HG02884 (cell line): ENCODE results near the gene DLGAP1.

Experiments used
- ATAC-seq: cut with Tn5 transposase; IDR thresholded peaks from one replicate; pipeline ENCODE4 v1.9.1; 2021; ENCODE audit warnings: mild to moderate bottlenecking, moderate library complexity; ENCODE audit not compliant: unreplicated experiment

The DLGAP1 gene

DNA sequence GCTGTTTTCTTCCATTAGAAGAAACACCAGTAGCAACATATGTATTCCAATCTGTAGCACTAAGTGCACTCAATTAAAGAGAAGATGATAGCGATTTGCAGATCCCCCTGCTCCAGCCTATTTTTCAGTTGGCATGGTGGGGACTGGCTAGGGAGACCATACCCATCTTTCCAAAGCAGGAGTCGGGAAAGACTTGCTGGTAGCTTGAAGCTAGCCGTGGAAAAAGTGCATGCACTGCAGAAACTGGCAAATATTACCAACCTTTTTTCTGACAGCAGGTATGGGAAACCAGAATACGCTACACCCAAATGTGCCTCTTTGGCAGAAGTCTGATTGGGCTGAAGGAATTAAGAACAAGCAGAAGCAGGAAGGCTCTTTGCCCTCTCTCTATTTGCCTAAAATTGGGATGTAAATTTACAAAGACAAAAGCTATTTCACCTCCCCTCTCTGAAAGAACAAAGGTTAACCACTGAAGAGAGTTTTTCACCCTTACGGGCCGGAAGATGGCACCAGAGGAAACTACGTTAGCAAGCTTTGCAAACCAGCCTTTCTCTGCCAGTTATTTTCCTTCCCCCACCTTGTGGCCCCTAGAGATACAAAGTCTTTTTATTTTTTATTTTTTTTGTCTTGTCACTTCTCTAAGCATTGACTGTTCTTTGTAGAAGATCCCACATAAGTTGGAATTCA lies 273.1 kb downstream of the DLGAP1 start:
- no peak for ATAC-seq

DNA sequence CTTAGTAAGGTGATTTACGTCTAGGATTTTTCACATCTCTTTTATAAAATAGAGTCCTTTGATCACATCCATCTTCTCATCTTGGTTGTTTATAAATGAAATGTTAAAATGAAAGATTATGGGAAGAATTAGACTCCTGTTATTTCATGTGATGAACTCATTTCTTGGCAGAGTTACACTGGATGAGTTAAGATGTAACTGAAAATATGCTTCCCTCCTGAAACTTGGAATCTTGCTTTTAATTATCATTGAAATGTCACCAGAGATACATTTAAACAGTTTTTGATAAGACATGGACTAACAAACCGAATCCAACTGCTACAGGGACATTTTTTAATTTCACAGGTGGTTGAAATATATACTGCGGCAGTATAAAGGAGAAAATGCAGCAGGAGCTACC lies 274.0 kb downstream of the DLGAP1 start:
- no peak for ATAC-seq

DNA sequence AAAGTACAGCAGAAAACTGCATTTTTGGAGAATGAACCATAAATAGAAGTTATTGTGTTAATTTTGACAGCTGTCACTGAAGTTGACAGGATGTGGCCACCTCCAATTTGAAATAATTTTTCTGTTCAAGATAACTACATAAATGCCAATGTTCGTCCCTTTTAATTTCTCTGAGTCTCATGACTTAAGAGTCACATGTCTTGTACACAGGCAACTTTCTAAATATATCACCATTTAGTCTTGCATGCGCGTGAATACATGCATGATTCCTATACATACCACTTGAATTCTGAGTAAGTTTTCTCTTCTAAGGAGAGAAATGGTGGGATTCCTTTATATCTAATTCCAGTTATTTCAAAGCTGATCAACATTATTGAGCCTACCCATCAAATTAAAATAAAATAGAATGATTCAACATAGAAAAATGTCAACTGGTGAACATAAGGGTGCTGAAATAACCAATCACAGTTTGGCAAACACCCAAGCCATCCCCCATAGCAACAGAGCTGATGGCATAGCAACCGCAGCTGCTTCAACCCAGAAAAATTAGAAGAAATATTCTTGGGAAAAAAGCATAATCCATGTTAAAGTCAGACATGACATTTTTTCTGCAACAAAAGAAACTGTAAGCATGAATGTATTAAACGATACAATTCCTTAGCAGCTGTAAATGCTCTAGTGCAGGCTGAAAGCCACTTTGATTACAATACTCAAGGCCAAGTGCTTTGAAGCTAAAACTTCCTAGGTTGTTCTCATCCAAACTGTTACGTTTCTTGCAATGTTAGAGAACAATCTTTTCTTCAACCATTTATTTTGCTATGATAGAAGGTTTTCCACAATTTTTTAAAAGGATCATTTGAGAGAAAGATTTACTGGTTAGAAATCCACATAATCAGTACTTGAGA lies 282.7 kb downstream of the DLGAP1 start:
- ATAC-seq, result no peak

DNA sequence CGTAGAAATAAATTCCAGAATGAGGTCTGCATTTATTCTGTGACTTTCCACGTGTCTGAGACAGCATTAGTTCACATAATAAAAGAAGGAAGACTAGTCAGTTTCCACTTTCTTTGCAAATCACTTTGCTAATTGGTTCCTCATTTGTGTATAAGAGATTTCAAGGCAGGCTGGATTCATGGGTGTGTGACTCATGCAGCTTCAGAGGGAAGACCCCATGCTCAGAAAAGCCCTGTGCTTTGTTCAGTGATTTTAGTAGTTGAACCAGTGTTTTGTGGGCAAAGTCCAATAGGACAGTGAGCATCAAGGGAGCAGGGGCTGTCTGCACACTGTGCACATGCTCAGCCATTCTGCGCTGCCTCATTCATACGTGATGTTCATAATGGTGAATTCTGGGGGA lies 297.8 kb downstream of the DLGAP1 start:
- no peak for ATAC-seq

DNA sequence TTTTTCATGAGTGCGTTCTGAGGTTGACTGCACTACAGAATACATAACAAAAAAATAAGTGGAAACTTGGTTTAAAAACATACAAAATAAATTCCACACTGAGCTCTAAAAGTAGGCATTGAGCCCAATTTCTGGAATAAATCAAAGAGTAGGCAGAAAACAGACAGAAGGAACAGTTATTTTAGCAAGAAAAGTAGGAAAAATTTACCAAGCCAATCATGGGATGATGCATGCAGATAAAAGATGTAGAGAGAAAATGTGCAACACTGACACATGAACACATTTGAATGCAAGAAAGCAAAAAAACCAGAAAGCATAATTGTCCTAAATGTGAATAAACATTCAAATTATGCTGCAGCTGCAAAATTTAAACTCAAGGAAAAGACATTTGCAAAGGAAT lies 308.3 kb downstream of the DLGAP1 start:
- ATAC-seq, result no peak

DNA sequence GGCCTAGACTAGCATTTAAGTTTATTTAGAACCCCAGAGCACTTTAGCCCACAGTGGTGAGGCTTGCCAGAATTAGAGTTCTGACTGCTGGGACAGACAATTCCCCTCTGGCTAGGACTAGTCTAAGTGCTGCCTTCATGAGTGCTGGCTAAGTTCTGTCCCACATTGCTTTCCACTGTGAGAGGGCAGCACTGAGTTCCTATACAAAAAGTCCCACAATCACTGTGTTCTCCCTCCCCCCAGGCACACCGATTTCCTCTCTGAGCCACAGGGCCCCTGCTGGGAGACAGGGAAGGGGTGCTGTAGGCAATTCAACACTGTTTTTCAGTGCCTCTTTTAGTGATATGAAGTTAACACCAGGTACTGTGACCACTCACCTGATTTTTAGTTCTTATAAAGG lies 310.9 kb downstream of the DLGAP1 start:
- no peak for ATAC-seq

DNA sequence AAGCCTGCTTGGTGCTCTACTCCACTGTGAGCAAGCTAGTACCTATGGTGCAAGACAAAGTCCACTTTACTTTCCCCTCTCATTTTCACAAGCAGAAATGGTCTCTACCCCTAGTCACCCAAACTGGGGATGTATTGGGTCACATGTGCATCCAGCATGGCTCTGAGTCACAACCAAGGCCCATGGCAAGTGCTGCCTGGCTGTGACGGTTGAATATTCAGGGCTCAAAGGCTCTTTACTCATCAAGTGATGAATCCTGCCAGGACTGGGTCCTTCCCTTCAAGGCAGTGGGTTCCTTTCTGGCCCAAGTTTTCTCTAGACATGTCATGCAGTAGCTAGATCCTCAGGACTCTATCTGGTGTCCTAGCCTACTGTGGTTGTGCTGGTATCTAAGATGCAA lies 311.5 kb downstream of the DLGAP1 start:
- no peak for ATAC-seq

DNA sequence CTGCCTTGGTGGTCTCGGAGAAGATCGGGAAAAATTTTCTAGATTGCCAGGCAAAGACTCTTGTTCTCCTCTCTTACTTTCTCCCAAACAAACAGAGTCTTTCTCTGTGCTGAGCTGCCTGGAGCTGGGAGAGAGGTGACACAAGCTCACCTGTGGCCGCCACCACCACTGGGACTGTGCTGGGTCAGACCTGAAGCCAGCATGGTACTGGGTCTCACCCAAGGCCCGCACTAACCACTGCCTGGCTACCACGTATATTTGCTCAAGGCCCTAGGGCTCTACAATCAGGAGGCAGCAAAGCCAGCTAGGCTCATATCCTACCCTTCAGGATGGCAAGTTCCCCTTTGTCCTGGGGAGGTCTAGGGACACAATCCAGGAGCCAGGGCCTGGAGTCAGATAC lies 312.2 kb downstream of the DLGAP1 start:
- ATAC-seq, result no peak

DNA sequence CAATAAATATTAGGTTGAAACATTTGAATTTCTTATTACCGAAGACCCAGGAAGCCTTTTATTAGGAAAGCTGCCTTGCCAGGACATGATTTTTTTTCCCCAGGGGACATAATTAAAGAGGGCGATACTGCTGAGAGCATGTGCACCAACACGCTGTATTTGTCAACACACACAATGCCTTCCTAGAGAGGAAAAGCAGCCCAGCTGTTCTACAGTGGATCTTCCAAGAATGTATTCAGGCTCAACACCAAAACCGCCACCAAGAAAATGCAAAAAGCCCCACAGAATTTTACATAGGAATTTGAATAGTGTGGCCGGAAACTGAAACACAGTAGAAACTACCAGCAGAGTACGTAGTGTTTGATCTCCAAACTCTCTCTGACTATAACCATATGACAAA lies 320.4 kb downstream of the DLGAP1 start:
- ATAC-seq, result no peak

DNA sequence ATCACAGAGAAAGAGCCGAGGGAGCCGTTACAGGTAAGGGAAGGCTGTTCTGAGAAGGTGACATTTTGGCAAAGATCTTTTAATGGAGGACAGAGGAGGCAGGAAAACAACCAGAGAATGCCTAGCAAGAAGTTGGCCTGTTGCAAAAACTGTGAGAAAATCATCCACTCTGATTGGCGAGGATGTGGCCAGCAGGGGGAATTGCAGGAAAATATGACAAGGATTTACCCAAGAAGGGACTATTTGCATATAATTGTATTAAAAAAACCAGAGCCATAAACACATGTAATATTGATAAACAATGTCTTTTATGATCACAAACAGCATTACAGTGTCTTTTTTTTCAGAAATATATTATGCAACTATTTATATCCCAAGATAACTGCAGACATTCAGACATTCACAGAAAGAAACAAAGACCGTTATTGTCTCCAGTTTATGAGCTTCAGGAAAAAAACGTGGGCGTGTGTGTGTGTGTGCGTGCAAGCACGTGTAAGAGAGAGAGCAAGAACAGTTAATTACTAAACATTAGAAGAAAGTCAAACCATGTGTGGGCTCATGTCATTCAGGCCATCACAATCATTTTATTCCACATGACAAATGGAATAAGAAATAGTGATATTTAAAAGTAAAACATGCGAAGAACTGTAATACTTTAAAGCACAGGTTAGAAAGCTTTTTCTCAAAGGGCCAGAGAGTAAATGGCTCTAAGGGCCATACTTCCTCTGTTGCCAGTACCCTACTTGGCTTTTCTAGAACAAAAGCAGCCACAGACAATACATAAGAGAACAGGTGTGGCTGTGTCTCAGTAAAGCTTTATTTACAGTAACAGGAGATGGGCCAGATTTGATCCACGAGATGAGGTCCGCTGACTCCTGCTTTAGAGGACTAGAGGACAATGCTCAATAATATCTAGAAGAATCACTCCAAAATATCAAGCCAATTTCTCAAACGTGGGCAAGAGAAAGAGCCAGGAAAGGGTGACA lies 324.1 kb downstream of the DLGAP1 start:
- no peak for ATAC-seq

DNA sequence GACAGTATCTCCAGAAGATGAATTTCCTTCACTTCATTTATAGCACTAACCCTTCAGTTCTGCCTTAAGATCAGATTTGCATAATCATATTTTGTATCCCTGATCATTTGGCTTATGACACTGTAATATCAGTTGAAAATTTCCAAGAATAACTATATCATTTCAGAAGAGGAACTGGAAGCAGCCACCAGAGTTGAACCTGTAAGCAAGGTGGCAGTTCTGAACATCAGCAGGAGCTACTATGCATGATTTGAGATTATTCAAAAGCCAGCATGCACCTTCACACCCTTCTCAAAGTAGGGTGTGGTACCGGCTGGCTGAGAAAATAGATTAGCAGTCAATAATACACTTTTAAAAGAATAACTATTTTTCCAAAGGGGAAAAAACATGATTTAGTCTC lies 328.2 kb downstream of the DLGAP1 start:
- ATAC-seq, result no peak

DNA sequence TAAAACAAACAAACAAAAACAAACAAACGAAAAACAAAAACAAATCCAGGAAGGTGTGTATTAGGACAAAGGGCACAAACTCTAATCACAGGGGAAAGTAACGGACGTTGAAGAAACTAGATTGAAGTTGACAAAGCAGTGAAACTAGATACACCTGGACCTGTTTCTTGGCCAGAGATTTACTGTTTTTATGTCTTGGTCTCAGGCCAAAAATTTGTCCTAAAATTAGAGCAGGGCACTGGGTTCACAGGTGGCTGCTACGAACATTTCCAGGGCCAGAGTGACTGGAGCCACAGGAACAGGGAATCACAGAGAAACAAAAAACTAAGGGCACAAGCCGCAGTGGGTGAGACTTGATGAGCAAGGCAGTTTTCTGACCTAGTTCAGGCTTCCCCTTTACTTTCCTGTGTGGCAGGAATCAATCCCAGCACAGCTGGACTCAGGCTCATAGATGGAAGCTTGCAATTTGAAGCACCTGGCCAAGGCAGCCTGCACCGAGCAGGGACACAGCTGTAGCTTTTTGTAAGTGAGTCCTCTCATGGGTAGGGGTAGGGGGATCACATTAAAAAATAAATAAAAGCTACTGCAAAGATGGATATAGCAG lies 329.4 kb downstream of the DLGAP1 start:
- ATAC-seq, result no peak

DNA sequence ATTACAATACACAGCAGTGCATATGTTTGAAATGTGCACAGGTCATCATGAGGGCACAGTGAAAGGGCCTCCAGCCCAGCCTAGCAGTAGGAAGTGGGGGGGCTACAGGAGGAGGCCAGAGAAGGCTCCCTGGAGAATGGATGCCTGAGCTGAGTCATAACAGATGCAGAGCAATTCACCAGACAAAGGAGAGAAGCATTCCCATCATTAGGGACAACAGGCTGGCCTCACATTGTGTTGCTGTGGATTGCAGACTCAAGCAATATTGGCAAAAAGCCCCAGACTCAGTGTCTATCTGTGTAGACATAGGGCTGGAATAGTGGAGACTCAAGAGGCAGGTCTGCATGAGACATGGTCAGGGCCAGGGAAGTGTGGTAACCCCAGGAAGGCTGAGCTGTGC lies 329.9 kb downstream of the DLGAP1 start:
- no peak for ATAC-seq

DNA sequence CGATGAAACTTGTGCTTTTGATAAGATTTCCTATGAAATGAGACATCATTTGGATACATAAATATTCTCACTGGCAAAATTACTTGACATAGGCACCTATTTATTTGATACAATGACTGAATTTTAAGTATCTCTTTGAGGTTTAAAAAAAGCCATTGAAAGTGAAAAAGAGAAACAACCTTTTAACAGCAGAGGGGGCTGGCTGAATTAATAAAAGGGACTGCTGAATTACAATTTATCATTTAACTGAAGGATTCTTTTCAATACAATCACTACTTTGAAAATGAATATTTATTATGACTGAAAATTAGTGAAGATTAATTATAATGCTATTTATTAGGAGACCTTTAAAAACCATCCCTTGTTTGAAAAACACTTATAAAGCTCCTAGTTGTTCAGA lies 335.3 kb downstream of the DLGAP1 start:
- ATAC-seq, result no peak

DNA sequence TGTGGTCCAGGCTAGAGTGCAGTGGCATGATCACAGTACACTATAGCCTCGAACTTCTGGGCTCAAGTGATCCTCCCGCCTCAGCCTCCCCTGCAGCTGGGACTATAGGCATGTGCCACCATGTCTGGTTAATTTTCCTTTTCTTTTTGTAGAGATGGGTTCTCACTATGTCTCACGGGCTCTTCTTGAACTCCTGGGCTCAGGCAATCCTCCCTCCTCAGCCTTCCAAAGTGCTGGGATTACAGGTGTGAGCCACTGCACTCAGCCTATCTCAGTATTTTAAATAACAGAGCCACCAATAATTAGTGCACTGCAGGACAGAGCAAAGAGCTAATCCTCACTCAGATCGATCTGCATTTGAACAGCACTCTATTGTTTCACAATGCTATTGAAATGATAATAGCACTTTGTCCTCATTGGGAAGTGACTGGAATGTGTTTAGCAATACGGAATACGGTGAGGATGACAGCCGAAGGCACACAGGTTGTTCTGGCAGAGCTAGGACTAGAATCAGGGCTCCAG lies 335.9 kb downstream of the DLGAP1 start:
- ATAC-seq, result no peak

DNA sequence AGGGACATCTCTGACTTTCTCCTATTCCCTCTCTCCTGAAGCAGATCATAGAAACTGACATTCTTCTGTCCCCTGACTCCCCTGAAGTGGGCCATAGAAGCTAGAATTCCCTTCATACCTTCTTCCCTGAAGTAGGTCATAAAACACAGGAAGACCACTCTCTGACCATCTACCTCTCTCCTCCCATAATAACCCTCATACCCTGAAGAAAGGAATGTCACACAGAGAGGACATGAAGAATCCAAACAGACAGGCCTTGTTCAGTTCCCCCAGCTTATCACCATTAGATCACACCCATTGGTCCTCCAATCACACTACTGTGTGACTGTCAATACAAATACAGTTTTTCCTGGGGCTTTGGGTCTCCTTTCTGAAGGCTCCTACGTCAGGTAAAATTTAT lies 347.1 kb downstream of the DLGAP1 start:
- ATAC-seq, result no peak

DNA sequence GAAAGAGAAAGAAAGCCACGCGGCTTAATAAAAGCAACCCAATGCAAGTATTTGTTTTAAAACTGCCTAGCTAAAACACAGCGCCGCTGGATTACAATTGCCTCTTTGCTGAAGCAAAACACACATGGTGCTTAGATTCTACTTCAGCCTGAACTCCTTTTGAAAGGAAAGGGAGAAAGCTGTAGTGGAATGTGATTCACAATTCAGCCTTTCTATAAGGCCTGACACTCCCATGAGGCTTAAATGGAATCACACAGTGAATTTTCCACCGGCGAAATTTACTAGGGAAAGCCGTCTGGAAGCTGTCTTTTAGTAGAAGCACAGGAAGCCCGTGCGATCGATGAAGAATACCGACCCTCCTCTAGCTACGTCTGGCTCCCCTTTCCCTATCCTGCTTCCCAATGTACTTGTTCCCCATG lies 348.0 kb downstream of the DLGAP1 start:
- no peak for ATAC-seq

DNA sequence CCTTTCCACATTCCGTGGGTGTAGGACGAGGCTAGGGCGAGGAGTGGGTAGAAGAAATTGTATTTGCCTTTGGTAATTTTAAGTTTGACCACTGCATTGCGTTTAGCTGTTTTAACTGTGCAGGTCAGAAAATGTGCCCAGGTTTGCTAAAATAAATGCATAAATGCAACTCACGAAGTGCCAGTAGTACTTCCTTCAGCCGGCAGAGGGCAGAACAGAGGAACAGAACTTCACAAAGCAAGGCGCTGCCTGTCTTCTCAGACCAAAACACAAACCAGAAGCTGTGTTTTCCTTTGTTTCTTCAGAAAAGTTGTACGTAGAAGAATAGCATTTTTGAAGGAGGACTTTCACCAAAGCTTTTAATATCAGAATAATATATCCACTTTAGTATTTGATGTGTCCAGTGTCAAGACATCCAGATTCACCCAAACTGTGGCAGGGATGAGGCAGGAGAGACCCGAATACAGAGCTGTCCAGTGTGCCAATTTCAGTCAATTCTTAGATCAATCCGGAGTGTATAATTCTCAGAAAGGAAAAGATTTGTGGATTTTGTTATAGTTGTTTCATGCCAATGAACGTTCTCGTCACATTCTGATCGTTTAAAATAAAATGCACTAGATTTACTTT lies 348.6 kb downstream of the DLGAP1 start:
- ATAC-seq, result peak; percentile 61

DNA sequence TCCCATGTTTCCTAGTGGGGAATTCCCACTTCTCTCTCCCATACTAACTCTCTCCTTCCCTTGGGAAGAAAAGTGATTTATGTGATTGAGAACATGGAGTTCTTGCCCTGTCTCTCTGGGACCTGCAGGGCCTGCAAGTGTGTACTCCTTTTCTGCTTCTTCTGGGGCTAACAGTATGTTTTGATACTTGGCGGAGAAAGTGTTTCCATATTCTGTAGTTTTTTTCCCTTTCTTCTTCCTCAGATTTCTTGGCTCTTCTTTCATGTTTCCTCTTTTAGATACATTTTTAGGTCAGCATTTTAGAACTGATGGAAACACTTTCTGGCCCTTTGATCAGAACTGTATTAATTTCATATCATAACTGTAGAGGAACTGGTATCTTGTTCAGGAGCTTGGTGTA lies 352.2 kb downstream of the DLGAP1 start:
- ATAC-seq, result no peak

DNA sequence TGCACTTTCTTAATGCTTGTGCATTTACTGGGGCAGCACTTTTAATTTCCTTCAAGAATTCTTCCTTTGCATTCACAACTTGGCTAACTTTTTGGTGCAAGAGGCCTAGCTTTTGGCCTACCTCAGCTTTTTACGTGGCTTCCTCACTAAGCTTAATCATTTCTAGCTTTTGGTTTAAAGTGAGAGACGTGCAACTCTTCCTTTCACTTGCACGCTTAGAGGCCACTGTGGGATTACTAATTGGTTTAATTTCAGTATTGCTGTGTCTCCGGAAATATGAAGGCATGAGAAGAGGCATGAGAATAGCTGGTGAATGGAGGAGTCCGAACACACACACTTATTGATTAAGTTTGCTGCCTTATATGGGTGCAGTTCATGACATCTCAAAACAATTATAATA lies 354.1 kb downstream of the DLGAP1 start:
- ATAC-seq, result no peak
